Bronchial epithelial cell (primary cell): Measurements from ENCODE around the gene TAF9. TPM values are rescaled to one million over a fixed set of nuclear protein-coding genes. Genes with fewer than 3 reads are reported as not detected.
A peak's percentile ranks its signal among the peaks of the same experiment; 100 is the strongest.

ENCODE experiments used
- DNase-seq: peaks from one replicate; pipeline ENCODE4 v3.0.0-alpha.2; 2010; ENCODE audit warnings: low read depth
- FAIRE-seq: peaks from 2 replicates; lab custom pipeline; 2011; peaks lifted over from hg19 to GRCh38; lab: Jason Lieb, UNC
- H3K27me3 ChIP-seq: 2 replicates; pipeline ENCODE4 v1.5.1; 2011; ENCODE audit warnings: low read length; ENCODE audit not compliant: control insufficient read depth, insufficient read depth
- H3K36me3 ChIP-seq: 2 replicates; pipeline ENCODE4 v1.5.1; 2011; ENCODE audit warnings: low read length; ENCODE audit not compliant: control insufficient read depth, insufficient read depth
- H3K4me3 ChIP-seq: 2 replicates; pipeline ENCODE4 v1.5.1; 2011; ENCODE audit warnings: mild to moderate bottlenecking, low read depth, low read length, control low read depth
- CTCF ChIP-seq: IDR thresholded peaks from 2 replicates; pipeline ENCODE4 v1.5.1; 2011; ENCODE audit warnings: mild to moderate bottlenecking, moderate library complexity, low read length, control low read depth, inconsistent platforms; ENCODE audit not compliant: insufficient read depth, severe bottlenecking
- total RNA-seq: library from RNA; depleted of rRNA; stranded (reverse); fragments of >200 nt; gene quantifications from 2 replicates; pipeline ENCODE4 v1.2.1, GENCODE V29; 2014

TAF9 gene
- total RNA-seq, 1 donor from 2014 or later, result 66.9 TPM

- peak overlapping the region; percentile 90 for H3K4me3 ChIP-seq
- DNase-seq (peak; percentile 38), FAIRE-seq (no peak)
- H3K36me3 ChIP-seq, result peaks cover 4% of the 10 kb centered on the region
- no peak for TF ChIP-seq CTCF
- no peaks in the 10 kb centered on the region for H3K27me3 ChIP-seq
These were observed 621 bp downstream of the TAF9 start for GRCh38 chr5:69368458-69369339.

- FAIRE-seq (no peak), DNase-seq (no peak)
- no peak for TF ChIP-seq CTCF
- Histone ChIP-seq H3K4me3 (peak overlapping the region; percentile 90), H3K36me3 (peaks cover 4% of the 10 kb centered on the region), H3K27me3 (no peaks in the 10 kb centered on the region)
These were observed 1.5 kb downstream of the TAF9 start for GRCh38 chr5:69367697-69368279.

- TF ChIP-seq CTCF, result no peak
- peak; percentile 4 for DNase-seq
- no peak for FAIRE-seq
- Histone ChIP-seq H3K27me3 (no peaks in the 10 kb centered on the region), H3K4me3 (no peak overlapping the region), H3K36me3 (peaks cover 4% of the 10 kb centered on the region)
These were observed 4.5 kb downstream of the TAF9 start for GRCh38 chr5:69364850-69365249.

GRCh38 chr5:69364414-69364813, 4.9 kb downstream of the TAF9 start:
- Histone ChIP-seq H3K4me3 (no peak overlapping the region), H3K36me3 (peaks cover 4% of the 10 kb centered on the region), H3K27me3 (no peaks in the 10 kb centered on the region)
- peak; percentile 19 for TF ChIP-seq CTCF
- no peak for FAIRE-seq
- peak; percentile 17 for DNase-seq

GRCh38 chr5:69360442-69360841, 8.9 kb downstream of the TAF9 start:
- TF ChIP-seq CTCF, result no peak
- Histone ChIP-seq H3K27me3 (no peaks in the 10 kb centered on the region), H3K4me3 (no peak overlapping the region), H3K36me3 (peaks cover 1% of the 10 kb centered on the region)
- no peak for DNase-seq
- FAIRE-seq, result no peak
